MG63 (cell line): ENCODE measurements around the gene SCAI. TPM values are rescaled to one million over a fixed set of nuclear protein-coding genes. Genes with fewer than 3 reads are reported as not detected.

Source experiments
- DNase-seq: peaks from one replicate; pipeline ENCODE4 v3.0.0-alpha.2; 2020
- H3K27me3 ChIP-seq: fragments of 250-450 bp; sonication (Bioruptor Pico); 2 replicates; pipeline ENCODE4 v1.5.1; 2020; ENCODE audit warnings: mild to moderate bottlenecking, moderate library complexity
- H3K36me3 ChIP-seq: fragments of 250-450 bp; sonication (Bioruptor Pico); 2 replicates; pipeline ENCODE4 v1.5.1; 2020; ENCODE audit warnings: mild to moderate bottlenecking, moderate library complexity
- H3K4me3 ChIP-seq: fragments of 250-450 bp; sonication (Bioruptor Pico); 2 replicates; pipeline ENCODE4 v1.5.1; 2020; ENCODE audit warnings: mild to moderate bottlenecking, moderate library complexity
- H3K9me3 ChIP-seq: fragments of 250-450 bp; sonication (Bioruptor Pico); 2 replicates; pipeline ENCODE4 v1.5.1; 2020; ENCODE audit warnings: mild to moderate bottlenecking, moderate library complexity
- total RNA-seq: library from RNA; depleted of rRNA; stranded (reverse); fragments of >200 nt; shearing (Covaris generic); gene quantifications from 2 replicates; pipeline ENCODE4 v1.2.3, GENCODE V29; 2014; ENCODE audit warnings: low replicate concordance

The SCAI gene
- total RNA-seq, 1 experiment from 2014 or later, result 13.2 TPM

DNA sequence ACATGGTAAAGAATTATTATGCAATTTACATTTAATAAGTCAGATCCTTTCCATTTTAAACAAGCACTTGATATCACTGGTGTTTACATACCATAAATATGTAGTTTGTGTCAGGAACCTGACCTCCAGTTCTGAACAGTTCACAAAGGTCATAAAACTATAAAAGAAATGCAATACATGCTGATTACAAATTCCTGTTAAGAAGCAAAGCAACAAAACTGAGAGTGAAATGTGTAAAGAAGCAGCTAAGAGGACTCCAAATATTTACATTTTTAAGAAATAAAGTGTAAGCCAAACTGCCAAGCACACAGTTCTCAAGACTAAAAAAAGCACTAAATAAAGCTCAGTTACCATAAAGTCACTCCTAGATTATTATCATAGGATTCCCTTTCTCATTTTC is 17.4 kb upstream of the SCAI start:
- H3K27me3 ChIP-seq, result no peaks in the 10 kb centered on the region
- DNase-seq, result no peak

DNA sequence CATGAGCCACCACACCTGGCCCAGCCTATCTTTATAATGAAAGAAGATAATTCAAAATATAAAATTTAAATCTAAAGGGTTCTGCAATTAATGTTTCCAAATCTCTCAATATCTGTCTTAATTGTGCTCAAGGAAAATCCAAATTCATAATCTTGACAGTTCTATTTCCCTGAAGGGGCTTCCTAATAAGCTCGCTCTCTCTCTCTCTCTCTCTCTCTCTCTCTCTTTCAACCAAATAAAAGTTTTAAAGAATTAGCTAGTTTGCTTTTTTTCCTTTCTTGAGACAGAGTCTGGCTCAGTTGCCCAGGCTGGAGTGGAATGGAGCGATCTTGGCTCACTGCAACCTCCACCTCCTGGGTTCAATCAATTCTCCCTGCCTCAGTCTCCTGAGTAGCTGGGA is 13.2 kb upstream of the SCAI start:
- H3K36me3 ChIP-seq, result peaks cover 29% of the 10 kb centered on the region
- H3K27me3 ChIP-seq, result no peaks in the 10 kb centered on the region
- H3K9me3 ChIP-seq, result no peaks in the 10 kb centered on the region
- H3K4me3 ChIP-seq, result no peak overlapping the region
- DNase-seq, result no peak

More for the DNA sequence above, 17.4 kb upstream of the SCAI start:
- peaks cover 3% of the 10 kb centered on the region for H3K36me3 ChIP-seq
- H3K4me3 ChIP-seq, result no peak overlapping the region
- H3K9me3 ChIP-seq, result no peaks in the 10 kb centered on the region

DNA sequence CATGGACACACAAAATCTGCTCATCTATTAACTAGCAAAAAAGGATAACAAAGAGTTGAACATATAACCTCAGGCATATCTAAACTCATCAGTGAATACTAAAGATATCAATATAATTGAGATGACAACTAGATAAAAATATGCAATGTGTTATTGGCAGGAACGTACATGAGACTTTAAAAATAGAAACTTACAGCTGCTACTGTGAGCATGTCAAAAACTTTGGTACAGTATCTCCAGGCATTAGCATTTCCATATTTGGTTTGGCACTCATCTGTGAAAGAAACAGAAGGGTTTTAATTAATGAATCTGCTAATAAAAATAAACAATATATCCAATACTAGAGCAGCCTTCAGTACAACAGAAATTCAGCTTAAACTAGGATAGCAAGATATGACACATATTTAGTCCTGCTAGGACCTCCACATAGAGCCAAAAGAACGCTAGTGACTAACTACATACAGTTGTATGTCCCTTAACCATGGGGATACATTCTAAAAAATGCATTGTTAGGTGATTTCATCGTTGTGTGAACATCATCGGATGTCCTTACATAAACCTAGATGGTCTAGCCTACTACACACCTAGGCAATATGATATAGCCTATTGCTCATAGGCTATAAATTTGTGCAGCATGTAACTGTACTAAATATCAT is 10.5 kb upstream of the SCAI start:
- H3K36me3 ChIP-seq, result peaks cover 43% of the 10 kb centered on the region
- no peak for DNase-seq
- no peaks in the 10 kb centered on the region for H3K9me3 ChIP-seq

DNA sequence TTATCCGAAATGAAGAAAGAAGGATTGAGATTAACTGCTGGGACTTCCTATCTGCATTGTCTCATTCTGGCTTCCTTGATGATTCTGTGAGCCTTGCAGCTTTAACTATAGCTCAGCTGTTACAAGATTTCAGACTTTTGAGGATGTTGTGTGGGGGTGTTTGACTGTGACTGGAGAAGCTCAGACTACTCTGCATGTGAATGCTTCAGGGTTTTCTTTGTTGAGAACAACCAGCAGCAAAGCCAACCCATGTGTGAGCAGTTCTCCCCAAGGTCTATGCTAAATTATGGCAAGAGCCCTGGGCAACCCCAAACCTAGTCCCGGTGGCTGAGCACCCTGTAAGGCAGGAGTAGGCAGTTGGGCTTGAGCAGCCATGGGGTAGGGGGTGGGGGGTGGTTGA is 8.4 kb upstream of the SCAI start:
- no peak for DNase-seq
- no peak overlapping the region for H3K4me3 ChIP-seq

More for the DNA sequence above, 10.5 kb upstream of the SCAI start:
- no peaks in the 10 kb centered on the region for H3K27me3 ChIP-seq
- H3K4me3 ChIP-seq, result no peak overlapping the region

DNA sequence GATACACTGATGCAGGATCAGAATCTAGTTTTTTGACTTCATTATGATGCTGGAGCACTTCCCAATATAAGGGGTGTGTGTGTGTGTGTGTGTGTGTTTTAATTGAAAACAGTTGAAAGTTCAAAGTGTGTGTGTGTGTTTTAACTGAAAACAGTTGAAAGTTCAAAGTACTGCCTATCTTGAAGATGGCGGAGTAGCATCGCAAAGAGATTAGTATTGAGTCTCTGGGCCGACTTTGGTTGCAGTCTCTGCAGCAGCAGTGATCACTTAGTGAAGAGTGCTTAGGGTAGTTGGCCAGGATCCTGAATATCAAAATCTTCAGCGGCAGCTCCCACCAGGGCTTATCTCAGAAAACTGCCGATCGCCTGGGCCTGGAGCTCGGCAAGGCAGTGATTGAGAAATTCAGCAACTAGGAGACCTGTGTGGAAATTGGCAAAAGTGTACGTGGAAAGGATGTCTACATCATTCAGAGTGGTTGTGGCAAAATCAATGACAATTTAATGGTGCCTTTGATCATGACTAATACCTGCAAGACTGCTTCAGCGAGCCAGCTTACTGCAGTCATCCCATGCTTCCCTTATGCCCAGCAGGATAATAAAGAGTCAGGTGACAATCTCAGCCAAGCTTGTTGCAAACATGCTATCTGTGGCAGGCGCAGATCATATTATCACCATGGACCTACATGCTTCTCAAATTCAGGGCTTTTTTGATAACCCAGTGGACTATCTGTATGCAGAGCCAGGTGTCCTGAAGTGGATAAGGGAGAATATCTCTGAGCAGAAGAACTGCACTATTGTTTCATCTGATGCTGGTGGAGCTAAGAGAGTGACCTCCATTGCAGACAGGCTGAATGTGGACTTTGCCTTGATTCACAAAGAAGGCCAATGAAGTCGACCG is 7.3 kb upstream of the SCAI start:
- Histone ChIP-seq H3K4me3 (no peak overlapping the region), H3K36me3 (peaks cover 47% of the 10 kb centered on the region), H3K9me3 (no peaks in the 10 kb centered on the region), H3K27me3 (no peaks in the 10 kb centered on the region)
- DNase-seq, result no peak

More for the DNA sequence above, 8.4 kb upstream of the SCAI start:
- H3K9me3 ChIP-seq, result no peaks in the 10 kb centered on the region
- no peaks in the 10 kb centered on the region for H3K27me3 ChIP-seq
- peaks cover 47% of the 10 kb centered on the region for H3K36me3 ChIP-seq

DNA sequence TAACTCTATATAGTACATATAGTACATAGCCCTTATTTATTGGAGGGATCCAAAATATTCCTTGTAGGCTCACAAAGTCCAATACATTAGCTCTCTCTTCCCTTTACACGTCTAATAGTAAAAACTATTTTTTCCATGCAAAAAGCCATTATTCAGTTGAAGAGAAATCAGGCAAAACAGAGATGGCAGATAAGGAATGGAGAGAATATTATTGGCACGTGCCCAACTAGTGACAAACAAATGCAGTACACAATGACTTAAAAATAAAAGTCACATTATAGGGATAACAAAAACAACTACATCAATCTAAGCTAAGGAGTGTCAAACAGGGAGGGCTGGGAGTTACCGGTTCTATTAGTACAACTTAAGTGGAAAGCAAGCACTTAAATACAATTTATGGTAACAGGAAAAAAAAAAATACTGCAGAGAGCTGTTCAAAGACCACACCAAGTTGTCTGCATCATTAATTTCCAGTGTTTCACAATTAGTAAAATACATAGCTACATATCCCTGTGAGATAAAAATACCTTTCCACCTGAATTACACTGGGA is 4.1 kb upstream of the SCAI start:
- H3K36me3 ChIP-seq, result peaks cover 25% of the 10 kb centered on the region

DNA sequence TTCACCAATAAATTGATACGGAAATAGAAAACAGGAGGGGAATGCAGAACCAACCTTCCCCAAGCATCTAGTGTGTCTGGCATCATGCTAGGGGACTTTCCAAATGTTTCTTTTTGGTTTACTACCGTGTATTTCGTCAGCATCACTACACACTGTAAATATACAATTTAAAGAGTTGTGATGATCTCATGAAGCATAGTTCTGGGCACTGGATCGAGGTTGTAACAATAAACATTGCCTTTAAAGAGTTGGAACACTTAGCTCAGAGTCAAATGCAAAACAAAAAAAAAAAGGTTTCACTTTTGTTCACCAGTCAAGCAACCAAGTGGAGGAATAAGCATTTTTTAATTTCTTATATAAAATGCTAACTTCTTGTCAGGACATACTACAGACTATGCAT is 2.9 kb upstream of the SCAI start:
- no peak for DNase-seq
- H3K9me3 ChIP-seq, result no peaks in the 10 kb centered on the region
- H3K27me3 ChIP-seq, result no peaks in the 10 kb centered on the region
- H3K36me3 ChIP-seq, result peaks cover 25% of the 10 kb centered on the region
- peak overlapping the region; percentile 18 for H3K4me3 ChIP-seq

More for the DNA sequence above, 4.1 kb upstream of the SCAI start:
- H3K27me3 ChIP-seq, result no peaks in the 10 kb centered on the region
- H3K4me3 ChIP-seq, result no peak overlapping the region
- no peaks in the 10 kb centered on the region for H3K9me3 ChIP-seq
- DNase-seq, result no peak

DNA sequence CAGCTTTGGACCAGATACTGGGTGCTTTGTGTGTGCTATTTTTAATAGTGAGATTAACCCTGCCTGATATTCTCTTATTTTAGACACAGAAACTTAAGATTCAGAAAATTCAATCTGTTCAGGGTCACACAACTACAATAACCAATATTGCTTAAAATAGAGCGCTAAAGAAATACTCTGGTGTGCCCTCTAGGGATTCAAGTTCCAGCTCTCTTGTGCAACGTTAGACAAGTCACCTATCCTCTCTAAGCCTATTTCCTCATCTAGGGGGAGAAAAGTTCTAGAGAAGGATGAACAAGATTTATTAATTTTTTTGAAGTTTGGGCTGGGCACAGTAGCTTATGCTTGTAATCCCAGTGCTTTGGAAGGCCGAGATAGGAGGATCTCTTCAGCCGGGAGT is 2.1 kb upstream of the SCAI start:
- H3K36me3 ChIP-seq, result peaks cover 18% of the 10 kb centered on the region
- no peaks in the 10 kb centered on the region for H3K27me3 ChIP-seq
- no peak for DNase-seq

DNA sequence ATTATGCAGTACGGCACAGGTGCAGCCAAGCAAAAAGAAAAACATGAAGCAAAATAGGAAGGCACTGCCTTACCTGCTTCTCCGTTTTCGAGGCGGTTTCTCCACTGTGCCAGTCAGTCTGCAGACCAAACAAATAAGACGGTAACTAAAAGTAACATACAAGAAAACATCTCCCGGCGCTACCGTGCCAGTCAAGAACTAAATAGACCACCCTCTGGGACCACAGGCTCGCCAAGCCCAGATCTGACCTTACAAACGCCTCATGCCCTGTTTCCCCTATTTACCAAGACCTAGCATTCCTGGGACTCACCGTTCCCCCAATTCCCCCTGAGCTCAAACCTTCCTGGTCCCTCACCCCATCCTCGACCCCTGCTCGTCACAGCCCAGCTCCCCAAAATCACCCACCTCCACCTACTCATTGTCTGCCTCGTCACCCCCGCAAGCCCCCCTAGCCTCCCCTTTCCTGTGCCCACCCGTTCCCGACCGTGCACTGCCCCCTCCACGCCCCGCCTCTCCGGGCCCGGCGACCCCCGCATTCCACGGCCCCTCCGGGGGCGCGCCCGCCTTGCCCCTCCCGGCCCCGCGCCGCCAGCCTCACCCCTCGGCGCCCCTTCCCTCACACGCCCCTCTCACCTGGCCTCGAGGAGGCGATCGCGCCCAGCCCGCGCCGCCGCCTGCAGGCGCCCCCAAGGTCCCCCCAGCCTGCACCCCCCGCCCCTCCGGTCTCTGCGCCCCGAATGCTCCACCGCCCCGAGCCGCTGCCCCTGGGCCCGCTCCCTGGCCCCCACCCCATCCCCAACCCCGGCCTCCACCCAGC is 560 bp downstream of the SCAI start:
- H3K9me3 ChIP-seq, result no peaks in the 10 kb centered on the region
- H3K4me3 ChIP-seq, result peak overlapping the region; percentile 55
- H3K27me3 ChIP-seq, result no peaks in the 10 kb centered on the region
- H3K36me3 ChIP-seq, result peaks cover 21% of the 10 kb centered on the region
- DNase-seq, result no peak

More for the DNA sequence above, 2.1 kb upstream of the SCAI start:
- H3K9me3 ChIP-seq, result no peaks in the 10 kb centered on the region
- no peak overlapping the region for H3K4me3 ChIP-seq

DNA sequence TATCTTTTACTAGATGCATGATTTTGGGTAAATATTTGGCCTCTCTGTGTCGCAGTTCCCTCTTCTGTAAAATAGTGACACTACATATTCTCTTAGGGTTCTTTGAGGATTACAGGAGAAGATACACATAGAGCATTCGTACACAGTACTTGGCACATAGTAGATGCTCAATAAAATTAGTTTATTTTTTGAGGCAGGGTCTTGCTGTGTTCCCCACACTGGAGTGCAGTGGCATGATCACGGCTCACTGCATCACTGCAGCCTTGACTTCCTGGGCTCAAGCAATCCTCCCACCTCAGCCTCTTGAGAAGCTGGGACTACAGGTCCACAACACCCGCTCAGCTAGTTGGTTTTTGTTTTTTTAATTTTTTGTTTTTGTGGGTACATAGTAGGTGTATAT is 1.6 kb downstream of the SCAI start:
- Histone ChIP-seq H3K4me3 (peak overlapping the region; percentile 55), H3K9me3 (no peaks in the 10 kb centered on the region), H3K36me3 (peaks cover 23% of the 10 kb centered on the region), H3K27me3 (no peaks in the 10 kb centered on the region)
- DNase-seq, result no peak

DNA sequence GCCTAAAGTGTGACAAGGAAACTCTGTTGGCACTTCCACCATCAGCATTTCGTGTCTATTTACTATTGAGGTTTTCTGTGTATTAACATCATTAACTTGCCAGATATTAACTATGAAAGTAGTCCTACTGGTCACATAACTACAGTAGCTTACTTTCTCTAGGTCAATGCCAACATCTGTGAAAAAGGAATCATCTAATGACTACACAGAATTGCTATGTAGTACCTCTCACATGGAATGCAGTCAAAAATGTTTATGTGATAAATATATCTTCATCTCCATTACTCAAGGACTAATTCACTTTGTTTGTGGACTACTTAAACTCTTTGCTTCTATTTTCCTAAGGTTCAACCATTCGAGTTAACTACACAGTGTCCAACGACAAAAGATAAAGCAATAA is 2.1 kb downstream of the SCAI start:
- peak; percentile 36 for DNase-seq
- Histone ChIP-seq H3K27me3 (no peaks in the 10 kb centered on the region), H3K9me3 (no peaks in the 10 kb centered on the region), H3K4me3 (peak overlapping the region; percentile 55), H3K36me3 (peaks cover 23% of the 10 kb centered on the region)

DNA sequence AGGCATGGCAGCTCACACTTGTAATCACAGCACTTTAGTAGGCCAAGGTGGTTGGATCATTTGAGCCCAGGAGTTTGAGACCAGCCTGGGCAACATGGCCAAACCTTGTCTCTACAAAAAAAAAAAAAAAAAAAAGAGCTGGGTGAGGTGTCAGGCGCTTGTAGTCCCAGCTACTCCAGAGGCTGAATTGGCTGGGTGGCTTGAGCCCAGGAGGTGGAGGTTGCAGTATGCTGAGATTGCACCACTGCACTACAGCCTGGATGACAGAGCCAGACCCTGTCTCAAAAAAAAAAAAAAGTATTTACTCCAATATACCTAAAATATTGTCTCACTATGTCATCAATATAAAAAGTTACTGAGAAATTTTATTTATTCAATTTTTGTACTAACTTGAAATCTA is 2.8 kb downstream of the SCAI start:
- DNase-seq, result peak; percentile 9
- Histone ChIP-seq H3K9me3 (no peaks in the 10 kb centered on the region), H3K4me3 (no peak overlapping the region), H3K27me3 (no peaks in the 10 kb centered on the region), H3K36me3 (peaks cover 25% of the 10 kb centered on the region)

DNA sequence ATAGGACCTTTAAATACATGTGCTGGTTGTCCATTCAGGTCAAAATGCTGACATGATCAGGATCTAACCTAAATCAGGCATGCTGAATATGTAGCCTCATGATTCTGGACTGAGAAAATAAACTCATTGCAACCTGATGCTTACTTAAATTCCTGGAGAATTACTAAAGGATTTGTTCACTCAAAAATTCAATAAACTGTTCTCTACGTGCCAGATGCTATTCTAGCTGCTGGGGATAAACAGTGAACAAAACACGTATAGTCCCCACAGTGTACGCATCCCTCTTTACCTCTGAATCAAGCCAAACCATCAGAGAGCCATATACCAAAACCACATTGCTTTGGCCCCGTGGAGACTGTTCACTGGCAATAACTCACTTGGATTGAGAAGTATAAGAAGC is 6.1 kb downstream of the SCAI start:
- peak; percentile 75 for DNase-seq
- no peaks in the 10 kb centered on the region; the same call in 1 of the 2 replicates for H3K9me3 ChIP-seq
- H3K36me3 ChIP-seq, result peaks cover 28% of the 10 kb centered on the region
- H3K4me3 ChIP-seq, result no peak overlapping the region
- H3K27me3 ChIP-seq, result no peaks in the 10 kb centered on the region

DNA sequence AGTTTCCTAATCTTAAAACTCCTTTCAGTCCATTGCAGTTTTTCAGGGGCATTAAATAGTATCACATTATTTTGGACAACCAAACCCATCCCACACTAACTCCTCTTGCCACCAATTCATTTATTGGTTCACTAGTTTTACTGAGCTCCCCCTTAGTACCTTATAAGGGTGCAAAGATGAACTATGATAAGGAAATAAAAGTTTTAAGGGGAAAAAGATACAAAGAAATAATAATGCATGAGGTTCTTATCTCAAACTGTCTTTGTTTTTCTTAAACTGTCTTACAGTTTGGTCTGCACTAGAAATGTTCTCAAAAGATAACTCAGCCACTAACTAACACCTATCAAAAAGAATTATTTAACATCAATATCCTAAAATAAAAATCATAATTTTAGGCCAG is 8.4 kb downstream of the SCAI start:
- H3K4me3 ChIP-seq, result no peak overlapping the region
- H3K36me3 ChIP-seq, result peaks cover 20% of the 10 kb centered on the region
- H3K9me3 ChIP-seq, result no peaks in the 10 kb centered on the region; the same call in 1 of the 2 replicates
- no peaks in the 10 kb centered on the region for H3K27me3 ChIP-seq
- DNase-seq, result no peak

DNA sequence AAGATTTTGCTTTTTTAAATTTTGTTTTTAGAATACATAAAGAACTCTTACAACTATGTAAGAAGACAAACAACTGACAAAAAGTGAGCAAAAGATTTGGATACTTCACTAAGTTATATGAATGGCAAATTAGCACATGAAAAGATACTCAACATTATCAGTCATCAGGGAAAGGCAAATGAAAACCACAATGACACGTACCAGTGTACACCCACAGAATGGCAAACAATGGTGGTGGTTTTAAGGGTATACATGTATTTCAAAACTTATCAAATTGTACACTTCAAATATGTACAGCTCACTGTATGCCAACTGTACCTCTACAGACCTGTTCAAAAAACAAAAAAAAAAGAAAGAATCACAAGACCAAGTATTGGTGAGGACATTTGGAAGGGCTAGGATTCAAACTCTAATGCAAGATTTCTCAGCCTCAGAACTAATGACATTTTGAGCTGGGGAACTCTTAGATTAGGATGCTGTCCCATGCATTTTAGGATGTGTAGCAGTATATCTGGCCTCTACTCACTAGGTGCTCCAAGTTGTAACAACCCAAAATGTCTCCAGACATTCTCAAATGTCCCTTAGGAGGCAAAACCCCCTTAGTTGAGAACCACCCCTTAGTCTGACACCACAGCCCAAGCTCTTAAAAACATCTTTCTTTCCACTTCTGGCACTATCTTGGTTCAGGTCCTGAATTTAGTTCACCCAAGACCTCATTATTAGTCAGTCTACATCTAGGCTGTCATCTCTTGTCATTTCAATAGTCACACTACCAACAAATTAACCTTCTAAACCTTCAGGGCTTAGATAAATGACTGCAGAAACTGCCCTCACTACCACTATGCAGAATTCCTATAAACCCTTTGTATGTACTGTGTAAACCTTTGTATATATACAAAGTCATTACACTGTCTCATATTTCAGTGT is 9.7 kb downstream of the SCAI start:
- no peak for DNase-seq

DNA sequence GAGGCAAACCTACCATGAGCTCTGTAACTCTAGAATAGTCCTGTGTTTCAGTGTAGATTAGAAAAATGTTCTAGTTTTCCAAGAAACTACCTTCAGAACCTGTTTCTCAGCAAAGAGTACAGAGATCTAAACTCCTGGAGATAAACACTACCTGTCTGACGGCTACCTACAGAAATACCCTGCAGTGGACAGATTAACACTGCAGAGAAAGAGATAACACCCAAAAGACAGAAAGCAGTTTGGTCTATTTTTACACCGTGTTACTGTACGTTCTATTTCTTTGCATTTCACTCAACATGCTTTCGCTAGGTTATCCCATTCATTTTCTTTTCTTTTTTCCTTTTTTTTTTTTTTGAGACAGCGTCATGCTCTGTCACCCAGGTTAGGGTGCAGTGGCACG is 11.6 kb downstream of the SCAI start:
- no peak for DNase-seq
- peaks cover 5% of the 10 kb centered on the region for H3K36me3 ChIP-seq
- no peak overlapping the region for H3K4me3 ChIP-seq
- no peaks in the 10 kb centered on the region; the same call in 1 of the 2 replicates for H3K9me3 ChIP-seq
- H3K27me3 ChIP-seq, result no peaks in the 10 kb centered on the region

More for the DNA sequence above, 9.7 kb downstream of the SCAI start:
- peaks cover 9% of the 10 kb centered on the region for H3K36me3 ChIP-seq
- H3K27me3 ChIP-seq, result no peaks in the 10 kb centered on the region
- no peaks in the 10 kb centered on the region; the same call in 1 of the 2 replicates for H3K9me3 ChIP-seq
- no peak overlapping the region for H3K4me3 ChIP-seq
